SK-N-MC (cell line): ENCODE results near the gene SNX21.

Experiments
- EZH2 ChIP-seq: fragments of 200-600 bp; sonication (generic); IDR thresholded peaks from one replicate; pipeline ENCODE4 v1.6.1; 2017; ENCODE audit warnings: antibody characterized with exemption
- POLR2AphosphoS5 ChIP-seq: IDR thresholded peaks from 2 replicates; pipeline ENCODE4 v1.6.1; 2012; ENCODE audit warnings: mild to moderate bottlenecking, low read depth, low read length, borderline replicate concordance

DNA sequence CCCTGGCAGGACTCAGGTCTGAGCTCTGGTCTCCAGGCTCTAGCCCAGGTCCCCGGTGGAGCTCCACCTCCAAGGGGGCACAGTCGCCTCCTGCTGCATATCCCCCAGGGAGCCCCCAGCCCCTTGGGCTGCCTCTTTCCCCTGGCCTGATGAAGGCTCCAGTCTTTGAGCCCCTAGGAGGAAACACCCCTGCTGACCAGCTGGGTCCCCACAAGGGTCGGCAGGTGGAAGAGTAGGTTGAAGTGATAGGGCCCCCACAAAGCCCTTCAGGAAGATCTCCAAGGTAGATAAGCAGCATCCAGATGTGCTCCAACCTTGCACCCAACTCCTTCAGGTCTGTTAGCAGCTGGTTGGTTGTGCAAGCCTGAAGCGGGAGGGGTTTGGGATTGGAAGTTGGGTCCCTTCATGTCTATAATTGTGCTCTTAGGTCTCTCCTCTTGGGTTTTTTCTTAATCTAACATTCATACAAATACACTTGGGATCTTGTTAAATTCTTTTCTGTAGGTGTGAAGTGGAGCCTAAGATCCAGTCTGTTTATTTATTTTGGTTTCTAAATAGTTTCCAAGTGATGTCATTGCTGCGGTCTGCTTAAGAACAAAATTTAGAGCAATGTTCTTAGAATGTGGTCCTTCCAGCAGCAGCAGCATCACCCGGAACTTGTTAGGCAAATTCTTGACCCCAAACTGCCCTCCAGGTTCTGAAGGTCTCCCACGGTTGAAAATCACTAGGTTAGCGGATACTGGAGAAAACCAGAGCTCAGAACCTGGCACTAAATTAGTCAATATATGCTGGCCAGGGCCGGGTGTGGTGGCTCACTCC, 16.0 kb upstream of the SNX21 start:
- TF ChIP-seq POLR2AphosphoS5 (no peak), EZH2 (no peak)
